Mucosa of stomach (tissue), 1 donor: ENCODE data around the gene FAS.

Experiments used
- H3K27me3 ChIP-seq: one replicate; pipeline ENCODE4 v1.7.0; 2013; ENCODE audit warnings: mild to moderate bottlenecking, low read length; ENCODE audit not compliant: control insufficient read depth, insufficient read depth
- H3K36me3 ChIP-seq: one replicate; pipeline ENCODE4 v1.7.0; 2013; ENCODE audit warnings: low read length; ENCODE audit not compliant: control insufficient read depth, insufficient read depth
- H3K4me1 ChIP-seq: one replicate; pipeline ENCODE4 v1.7.0; 2013; ENCODE audit warnings: mild to moderate bottlenecking, low read length; ENCODE audit not compliant: control insufficient read depth, insufficient read depth
- H3K4me3 ChIP-seq: one replicate; pipeline ENCODE4 v1.7.0; 2013; ENCODE audit warnings: low read length
- H3K9ac ChIP-seq: one replicate; pipeline ENCODE4 v1.7.0; 2013; ENCODE audit warnings: mild to moderate bottlenecking, low read length, moderate library complexity
- H3K9me3 ChIP-seq: one replicate; pipeline ENCODE4 v1.7.0; 2013; ENCODE audit warnings: mild to moderate bottlenecking, low read length, moderate library complexity; ENCODE audit not compliant: control insufficient read depth
- donor health status: Pancreatic carcinoma.

Gene FAS

DNA sequence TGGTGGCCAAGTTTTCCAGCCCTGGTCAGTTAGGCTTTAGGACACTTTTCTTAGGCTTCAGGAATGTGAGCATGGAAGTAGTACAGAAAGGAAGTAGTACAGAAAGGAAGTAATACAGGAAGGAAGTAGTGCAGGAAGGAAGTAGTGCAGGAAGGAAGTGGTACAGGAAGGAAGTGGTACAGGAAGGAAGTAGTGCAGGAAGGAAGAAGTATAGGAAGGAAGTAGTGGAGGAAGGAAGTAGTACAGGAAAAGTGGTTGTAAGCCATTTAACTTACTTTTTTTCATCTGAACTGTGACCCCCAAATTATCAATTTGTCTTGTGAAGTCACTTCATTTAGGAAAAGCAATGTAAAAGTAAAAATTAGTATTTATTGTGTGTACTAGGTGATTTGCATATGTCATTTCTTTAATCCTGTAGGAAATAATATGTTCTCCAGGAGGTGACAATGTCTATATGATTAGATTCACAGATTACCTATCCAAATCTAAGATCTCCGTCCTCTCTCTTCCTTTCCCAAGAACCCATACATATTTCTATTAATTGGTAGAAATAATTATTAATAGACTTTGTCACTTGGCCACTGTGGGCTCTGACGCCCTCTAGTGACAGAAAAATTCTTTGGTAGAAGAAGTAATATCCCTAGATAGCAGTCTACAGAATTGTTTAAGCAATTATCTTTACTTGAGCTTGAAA, 3.9 kb upstream of the FAS start:
- Histone ChIP-seq H3K9me3 (no peaks in the 10 kb centered on the region), H3K27me3 (no peaks in the 10 kb centered on the region), H3K4me3 (no peak overlapping the region), H3K9ac (no peak overlapping the region), H3K36me3 (no peaks in the 10 kb centered on the region), H3K4me1 (peaks cover 17% of the 10 kb centered on the region)

- H3K4me1 ChIP-seq = peaks cover 13% of the 10 kb centered on the region
- H3K9ac ChIP-seq = no peak overlapping the region
- H3K27me3 ChIP-seq = no peaks in the 10 kb centered on the region
- no peaks in the 10 kb centered on the region for H3K36me3 ChIP-seq
- no peaks in the 10 kb centered on the region for H3K9me3 ChIP-seq
- H3K4me3 ChIP-seq = no peak overlapping the region
These were observed 3.3 kb upstream of the FAS start for GRCh38 chr10:88987243-88987725.

DNA sequence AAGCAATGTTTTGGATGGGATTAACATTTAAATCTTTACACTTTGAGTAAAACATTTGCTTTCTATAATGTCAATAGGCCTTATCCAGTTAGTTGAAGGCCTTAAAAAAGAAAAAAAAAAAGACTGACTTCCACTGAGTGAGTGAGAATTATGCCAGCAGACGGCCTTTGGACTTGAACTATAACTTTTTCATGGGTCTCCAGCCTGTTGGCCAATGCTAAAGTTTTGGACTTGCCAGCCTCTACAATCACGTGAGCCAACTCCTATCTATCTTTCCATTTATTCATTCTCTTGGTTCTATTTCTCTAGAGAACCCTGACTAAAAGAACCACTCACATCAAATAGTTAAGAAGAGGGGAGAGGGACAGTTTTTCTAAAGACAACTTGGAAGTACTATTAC, 2.8 kb upstream of the FAS start:
- no peaks in the 10 kb centered on the region for H3K27me3 ChIP-seq
- H3K4me3 ChIP-seq = no peak overlapping the region
- H3K9ac ChIP-seq = no peak overlapping the region
- H3K36me3 ChIP-seq = no peaks in the 10 kb centered on the region
- H3K4me1 ChIP-seq = peaks cover 7% of the 10 kb centered on the region
- H3K9me3 ChIP-seq = no peaks in the 10 kb centered on the region

GRCh38 chr10:88989423-88989822, 1.2 kb upstream of the FAS start:
- no peaks in the 10 kb centered on the region for H3K9me3 ChIP-seq
- H3K27me3 ChIP-seq = no peaks in the 10 kb centered on the region
- H3K9ac ChIP-seq = no peak overlapping the region
- no peak overlapping the region for H3K4me3 ChIP-seq
- H3K36me3 ChIP-seq = no peaks in the 10 kb centered on the region
- H3K4me1 ChIP-seq = no peaks in the 10 kb centered on the region

GRCh38 chr10:88989824-88990383, 694 bp upstream of the FAS start:
- Histone ChIP-seq H3K36me3 (no peaks in the 10 kb centered on the region), H3K27me3 (no peaks in the 10 kb centered on the region), H3K9me3 (no peaks in the 10 kb centered on the region), H3K4me3 (peak overlapping the region; percentile 63), H3K4me1 (no peaks in the 10 kb centered on the region), H3K9ac (peak overlapping the region; percentile 76)

DNA sequence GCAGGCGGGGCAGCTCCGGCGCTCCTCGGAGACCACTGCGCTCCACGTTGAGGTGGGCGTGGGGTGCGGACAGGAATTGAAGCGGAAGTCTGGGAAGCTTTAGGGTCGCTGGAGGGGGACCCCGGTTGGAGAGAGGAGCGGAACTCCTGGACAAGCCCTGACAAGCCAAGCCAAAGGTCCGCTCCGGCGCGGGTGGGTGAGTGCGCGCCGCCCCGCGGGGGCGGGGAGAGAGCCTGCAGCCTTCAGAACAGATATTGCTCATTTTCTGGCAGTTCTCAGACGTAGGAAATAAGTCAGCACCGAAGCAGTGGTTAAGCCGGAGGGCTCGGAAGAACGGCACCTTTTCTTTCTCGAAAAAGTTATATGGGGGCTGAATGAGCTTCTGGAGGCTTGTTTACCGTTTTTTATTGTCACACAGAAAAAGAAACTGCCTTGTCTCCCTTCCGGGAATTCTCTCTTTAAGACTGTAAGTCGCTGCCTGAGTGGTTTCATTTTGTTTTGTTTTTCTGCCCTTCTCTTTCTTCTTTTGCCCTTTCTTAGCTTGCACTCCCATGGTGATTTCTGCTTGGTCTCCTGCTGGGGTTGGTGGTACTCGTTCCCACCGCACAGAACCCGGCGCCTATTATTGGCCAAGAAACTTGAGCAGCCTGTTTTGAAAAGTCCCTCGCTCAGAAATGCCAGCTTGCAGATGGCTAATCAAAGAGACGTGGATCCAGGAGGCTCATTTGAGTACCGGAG, 732 bp downstream of the FAS start:
- H3K9ac ChIP-seq = peak overlapping the region; percentile 76
- peak overlapping the region; percentile 63 for H3K4me3 ChIP-seq
- H3K36me3 ChIP-seq = no peaks in the 10 kb centered on the region
- H3K27me3 ChIP-seq = no peaks in the 10 kb centered on the region
- H3K9me3 ChIP-seq = no peaks in the 10 kb centered on the region
- H3K4me1 ChIP-seq = peaks cover 9% of the 10 kb centered on the region

DNA sequence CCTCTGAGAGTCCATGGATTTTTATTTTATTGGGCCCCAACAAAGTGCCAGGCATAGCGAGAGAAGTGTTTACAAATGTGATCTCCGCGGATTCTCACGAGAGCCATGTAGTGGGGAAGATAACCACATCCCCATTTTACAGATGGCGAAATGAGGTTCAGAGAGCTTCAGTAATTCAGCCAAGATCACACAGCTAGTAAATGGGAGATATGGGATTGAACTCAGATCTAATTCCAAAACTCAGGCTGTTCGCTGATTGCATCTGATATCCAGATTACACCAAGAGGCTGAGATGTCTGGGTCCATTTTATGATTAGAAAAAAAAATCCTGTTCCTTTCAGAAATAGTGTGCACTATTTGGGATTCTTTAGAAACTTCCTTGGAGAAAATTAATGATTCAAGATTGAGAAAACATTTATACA, 1.3 kb downstream of the FAS start:
- Histone ChIP-seq H3K4me3 (peak overlapping the region; percentile 63), H3K27me3 (no peaks in the 10 kb centered on the region), H3K9ac (peak overlapping the region; percentile 76), H3K36me3 (no peaks in the 10 kb centered on the region), H3K9me3 (no peaks in the 10 kb centered on the region), H3K4me1 (peaks cover 9% of the 10 kb centered on the region)

- no peaks in the 10 kb centered on the region for H3K36me3 ChIP-seq
- H3K9me3 ChIP-seq = no peaks in the 10 kb centered on the region
- H3K27me3 ChIP-seq = no peaks in the 10 kb centered on the region
- no peak overlapping the region for H3K9ac ChIP-seq
- H3K4me1 ChIP-seq = peaks cover 9% of the 10 kb centered on the region
- no peak overlapping the region for H3K4me3 ChIP-seq
These were observed 2.4 kb downstream of the FAS start for GRCh38 chr10:88992921-88993524.

- Histone ChIP-seq H3K9ac (peak overlapping the region; percentile 31), H3K9me3 (no peaks in the 10 kb centered on the region), H3K36me3 (no peaks in the 10 kb centered on the region), H3K4me3 (no peak overlapping the region), H3K4me1 (peaks cover 9% of the 10 kb centered on the region), H3K27me3 (no peaks in the 10 kb centered on the region)
These were observed 3.4 kb downstream of the FAS start for GRCh38 chr10:88994019-88994418.

GRCh38 chr10:88995156-88995876, 4.7 kb downstream of the FAS start:
- H3K36me3 ChIP-seq = no peaks in the 10 kb centered on the region
- H3K4me3 ChIP-seq = no peak overlapping the region
- H3K9me3 ChIP-seq = no peaks in the 10 kb centered on the region
- H3K4me1 ChIP-seq = peaks cover 9% of the 10 kb centered on the region
- peak overlapping the region; percentile 7 for H3K9ac ChIP-seq
- H3K27me3 ChIP-seq = no peaks in the 10 kb centered on the region

- Histone ChIP-seq H3K9me3 (no peaks in the 10 kb centered on the region), H3K4me1 (peaks cover 9% of the 10 kb centered on the region), H3K36me3 (no peaks in the 10 kb centered on the region), H3K4me3 (no peak overlapping the region), H3K27me3 (no peaks in the 10 kb centered on the region), H3K9ac (no peak overlapping the region)
These were observed 6.3 kb downstream of the FAS start for GRCh38 chr10:88996927-88997326.
